ENCODE results near the gene PLEKHM1. TPM values are rescaled to one million over a fixed set of nuclear protein-coding genes. Genes with fewer than 3 reads are reported as not detected.

PLEKHM1 gene
- total and polyA plus RNA-seq, 9 donors = 13.0 to 38.4 (median 33.5) TPM

GRCh38 chr17:45386178-45386577 is 104.3 kb downstream of the PLEKHM1 start:
- Histone ChIP-seq H3K4me3 (no peak overlapping the region), H3K4me1 (ENCODE audit: insufficient read depth) (no peaks in the 10 kb centered on the region), H3K36me3 (no peaks in the 10 kb centered on the region), H3K27me3 (no peaks in the 10 kb centered on the region), H3K9me3 (no peaks in the 10 kb centered on the region), H3K27ac (no peak overlapping the region)
- intact Hi-C loops (cut with DNase I) = loop anchor here in 2 of 4 donors (5.0 to 10.0 kb wide), 3 partner anchors 109 to 164 kb away; partner anchors contain the start of gene FMNL1 (in 2 of the 2)
- no peak for DNase-seq
- 71 to 78% (median 73%) methylated on average over 4 of the region's 4 CpGs for WGBS, 3 donors
- TF ChIP-seq POLR2A (IDR thresholded peaks at IDR 0.05) = no peak
- TF ChIP-seq EP300 (IDR thresholded peaks at IDR 0.05) = no peak
- TF ChIP-seq CTCF (IDR thresholded peaks at IDR 0.05) = no peak

Small RNA genes lying within 50 kb of the gene (small RNA-seq; reads per million reads assigned to genes)
- gene RF00017 = not detected

Other genes with a start within 250 kb of the PLEKHM1 start
- gene SPATA32, start 228.6 kb downstream of the PLEKHM1 start, total RNA-seq = under 1 TPM in 1 of 7 donors, not detected in 6; 0.12 TPM
- gene SPATA32, start 228.6 kb downstream of the PLEKHM1 start, polyA plus RNA-seq = not detected
- 10 to 100 TPM in 6 of 7 donors, 1 to 10 TPM in 1; 4.1 to 19.8 (median 13.0) TPM for gene MAP3K14, start 173.7 kb downstream of the PLEKHM1 start, total RNA-seq
- gene MAP3K14, start 173.7 kb downstream of the PLEKHM1 start, polyA plus RNA-seq = 1 to 10 TPM; 2.4 to 7.0 TPM
- gene ARHGAP27, start 57.9 kb downstream of the PLEKHM1 start, total RNA-seq = 10 to 100 TPM in 3 of 7 donors, 1 to 10 TPM in 4; 3.7 to 41.7 (median 8.7) TPM
- gene ARHGAP27, start 57.9 kb downstream of the PLEKHM1 start, polyA plus RNA-seq = 10 to 100 TPM in 1 of 2 donors, 1 to 10 TPM in 1; 3.8 to 10.1 TPM